IMR-90 (cell line): ENCODE results near the gene ACTA2. TPM values are rescaled to one million over a fixed set of nuclear protein-coding genes. Genes with fewer than 3 reads are reported as not detected.

ENCODE experiments used
- ATAC-seq: fragments of 200-7000 bp; cut with Tn5 transposase; 2 replicates; pipeline ENCODE4 v1.9.1; 2020; ENCODE audit warnings: low read depth, mild to moderate bottlenecking, moderate library complexity
- BruUV-seq: library from RNA; stranded (reverse); fragments of 400-500 nt; replicated peaks from 2 replicates; lab custom pipeline; 2021; lab: Mats Ljungman, UMichigan
- CTCF ChIA-PET: fragments of 300-600 bp; formaldehyde crosslinking; extraction: SDS; loops from one replicate; lab custom pipeline; 2021; ENCODE audit warnings: antibody characterized with exemption; lab: Yijun Ruan, JAX
- POLR2A ChIA-PET: fragments of 300-600 bp; sonication (Branson Sonifier 250); formaldehyde crosslinking; loops from one replicate; lab custom pipeline; 2022; ENCODE audit warnings: antibody characterized with exemption; ENCODE audit not compliant: unreplicated experiment; lab: Charles Lee
- DNase-seq: peaks from one replicate; pipeline ENCODE4 v3.0.0; 2013
- H2AFZ ChIP-seq: replicated peaks from 2 replicates; pipeline ENCODE3; 2013; ENCODE audit warnings: low read length, mild to moderate bottlenecking; ENCODE audit not compliant: poor library complexity
- H2AK5ac ChIP-seq: 2 replicates; pipeline ENCODE4 v1.6.1; 2013; ENCODE audit warnings: low read depth, low read length, inconsistent platforms
- H2AK9ac ChIP-seq: replicated peaks from 2 replicates; pipeline ENCODE3; 2013; ENCODE audit warnings: mild to moderate bottlenecking, low read depth, low read length, moderate library complexity; ENCODE audit not compliant: poor library complexity
- H2BK120ac ChIP-seq: 2 replicates; pipeline ENCODE4 v1.6.1; 2013; ENCODE audit warnings: low read depth, low read length, inconsistent platforms
- H2BK15ac ChIP-seq: 3 replicates; pipeline ENCODE4 v1.6.1; 2013; ENCODE audit warnings: low read depth, low read length, inconsistent platforms
- H2BK20ac ChIP-seq: 2 replicates; pipeline ENCODE4 v1.6.1; 2013; ENCODE audit warnings: low read depth, mild to moderate bottlenecking, inconsistent platforms, low read length, moderate library complexity
- H2BK5ac ChIP-seq: 2 replicates; pipeline ENCODE4 v1.6.1; 2013; ENCODE audit warnings: mild to moderate bottlenecking, low read depth, low read length, inconsistent platforms; ENCODE audit not compliant: poor library complexity, severe bottlenecking
- H3K14ac ChIP-seq: replicated peaks from 2 replicates; pipeline ENCODE4 v1.6.1; 2013; ENCODE audit warnings: low read depth, low read length, inconsistent platforms
- H3K18ac ChIP-seq: 2 replicates; pipeline ENCODE4 v1.6.1; 2013; ENCODE audit warnings: low read depth, low read length, control low read depth
- H3K23ac ChIP-seq: 2 replicates; pipeline ENCODE4 v1.6.1; 2013; ENCODE audit warnings: low read depth, low read length, inconsistent platforms
- H3K27ac ChIP-seq: 2 replicates; pipeline ENCODE4 v1.5.1; 2013; ENCODE audit warnings: mild to moderate bottlenecking, control low read depth, low read length; ENCODE audit not compliant: insufficient read depth
- H3K27me3 ChIP-seq: 2 replicates; pipeline ENCODE4 v1.6.1; 2013; ENCODE audit warnings: low read length; ENCODE audit not compliant: control insufficient read depth, insufficient read depth
- H3K36me3 ChIP-seq: 2 replicates; pipeline ENCODE4 v1.6.1; 2013; ENCODE audit warnings: low read length, mixed read lengths; ENCODE audit not compliant: control insufficient read depth, insufficient read depth
- H3K4ac ChIP-seq: 2 replicates; pipeline ENCODE4 v1.6.1; 2013; ENCODE audit warnings: low read depth, low read length, inconsistent platforms
- H3K4me1 ChIP-seq: 2 replicates; pipeline ENCODE4 v1.6.1; 2013; ENCODE audit warnings: low read length, mixed read lengths; ENCODE audit not compliant: control insufficient read depth, insufficient read depth
- H3K4me2 ChIP-seq: 2 replicates; pipeline ENCODE4 v1.6.1; 2013; ENCODE audit warnings: low read depth, mild to moderate bottlenecking, control low read depth, low read length, moderate library complexity
- H3K4me3 ChIP-seq: 2 replicates; pipeline ENCODE4 v1.5.1; 2013; ENCODE audit warnings: low read depth, mild to moderate bottlenecking, control low read depth, low read length, moderate library complexity; ENCODE audit not compliant: insufficient read depth
- H3K56ac ChIP-seq: 2 replicates; pipeline ENCODE4 v1.6.1; 2013; ENCODE audit warnings: low read length, inconsistent platforms; ENCODE audit not compliant: insufficient read depth; ENCODE audit errors: extremely low read depth
- H3K79me1 ChIP-seq, 2 experiments: 2 replicates each; pipeline ENCODE4 v1.6.1; 2013; ENCODE audit warnings: low read length in 2 of 2, inconsistent platforms in 1 of 2, low read depth in 1 of 2
- H3K9ac ChIP-seq: 2 replicates; pipeline ENCODE4 v1.6.1; 2013; ENCODE audit warnings: low read depth, low read length, control low read depth
- H3K9me1 ChIP-seq: 2 replicates; pipeline ENCODE4 v1.6.1; 2013; ENCODE audit warnings: low read length, inconsistent platforms; ENCODE audit not compliant: insufficient read depth
- H3K9me3 ChIP-seq: 2 replicates; pipeline ENCODE4 v1.6.1; 2013; ENCODE audit warnings: low read length; ENCODE audit not compliant: control insufficient read depth, insufficient read depth
- H4K20me1 ChIP-seq: 2 replicates; pipeline ENCODE4 v1.6.1; 2013; ENCODE audit warnings: low read length, inconsistent platforms; ENCODE audit not compliant: insufficient read depth
- H4K5ac ChIP-seq: 2 replicates; pipeline ENCODE4 v1.6.1; 2013; ENCODE audit warnings: mild to moderate bottlenecking, low read depth, low read length, control low read depth
- H4K8ac ChIP-seq, 2 experiments: 2 replicates each; pipeline ENCODE4 v1.6.1; 2013; ENCODE audit warnings: low read depth in 2 of 2, low read length in 2 of 2, control low read depth in 1 of 2, inconsistent platforms in 1 of 2
- H4K91ac ChIP-seq: 2 replicates; pipeline ENCODE4 v1.6.1; 2013; ENCODE audit warnings: low read depth, low read length, inconsistent platforms; ENCODE audit not compliant: insufficient read depth
- CEBPB ChIP-seq: IDR thresholded peaks from 2 replicates; pipeline ENCODE4 v1.6.1; 2012; ENCODE audit warnings: low read depth, low read length, improper control_type of control experiment
- POLR2A ChIP-seq: IDR thresholded peaks from 2 replicates; pipeline ENCODE4 v1.6.1; 2012; ENCODE audit warnings: mild to moderate bottlenecking, low read depth, low read length
- dilution Hi-C: fragments of 300-500 bp; cut with HindIII; formaldehyde crosslinking; loops from one replicate; pipeline ENCODE4 v1.14.3; 2018; ENCODE audit warnings: low sequenced_read_pairs; ENCODE audit not compliant: unreplicated experiment
- in situ Hi-C: fragments of 300-500 bp; cut with MboI; formaldehyde crosslinking; loops from 3 replicates; pipeline ENCODE4 v1.14.3; 2019; ENCODE audit warnings: low sequenced_read_pairs, inconsistent platforms, mixed read lengths
- intact Hi-C: fragments of 100-400 bp; cut with micrococcal nuclease; formaldehyde crosslinking; loops from 2 replicates; pipeline ENCODE4 v1.10.0; 2022
- polyA plus RNA-seq, 3 experiments: library from polyadenylated mRNA; depleted of rRNA; stranded (reverse); fragments of >200 nt; gene quantifications; 2 replicates each; pipeline ENCODE4 v1.2.3, GENCODE V29; 2012; ENCODE audit warnings: low replicate concordance in 1 of 3
- total RNA-seq: library from RNA; depleted of rRNA; stranded (reverse); fragments of >200 nt; gene quantifications from 2 replicates; pipeline ENCODE4 v1.2.3, GENCODE V29; 2012

Gene ACTA2
- total and polyA plus RNA-seq, 2 of the 4 experiments (the other 2 are of a cell fraction): 978 to 1,235 TPM

DNA sequence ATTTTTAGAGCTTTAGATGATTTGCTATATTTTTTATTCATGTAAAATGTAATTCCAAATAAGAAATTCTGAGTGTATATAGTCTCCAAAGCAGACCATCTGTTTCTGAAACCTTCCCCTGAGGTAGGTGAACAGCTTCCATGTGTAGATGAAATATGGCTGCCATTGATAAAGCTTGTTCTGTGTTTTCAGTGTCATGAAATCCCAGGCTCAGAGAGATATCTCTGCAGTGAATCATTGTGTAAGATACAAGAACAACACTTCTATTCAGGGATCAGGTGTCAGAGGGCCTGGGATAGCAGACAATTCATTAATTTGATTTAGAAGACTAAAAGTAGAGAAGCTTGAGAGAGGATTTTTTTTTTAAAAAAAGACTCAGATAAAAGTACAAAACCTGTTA, 29.1 kb downstream of the ACTA2 start:
- CTCF ChIA-PET: interaction anchor here (1.2 kb wide), 1 partner anchor 9 kb away, joined by 4 read pairs; no protein-coding TSS in a partner anchor
- Histone ChIP-seq H2AK5ac (no peak overlapping the region), H3K27me3 (no peaks in the 10 kb centered on the region), H2AFZ (no peak overlapping the region), H2BK120ac (no peak overlapping the region), H2BK20ac (no peak overlapping the region), H3K4me2 (no peak overlapping the region), H3K27ac (no peak overlapping the region), H3K9me3 (no peaks in the 10 kb centered on the region), H4K8ac (no peak overlapping the region), H3K79me1 (peaks cover 24 to 50% of the 10 kb centered on the region in 2 experiments), H2AK9ac (no peak overlapping the region), H4K91ac (no peak overlapping the region), H2BK5ac (peak overlapping the region; percentile 74), H3K4me3 (no peak overlapping the region), H4K20me1 (no peaks in the 10 kb centered on the region; the same call in 1 of the 2 replicates), H3K14ac (no peak overlapping the region), H3K9me1 (peaks cover 12% of the 10 kb centered on the region), H3K4ac (no peak overlapping the region), H3K23ac (no peak overlapping the region), H3K18ac (0 out of 2 replicates have a peak overlapping the region, but pooled peaks have one; percentile 35), H3K56ac (no peak overlapping the region), H3K9ac (no peak overlapping the region), H2BK15ac (no peak overlapping the region), H3K4me1 (peaks cover 31% of the 10 kb centered on the region), H3K36me3 (peaks cover 21% of the 10 kb centered on the region), H4K5ac (no peak overlapping the region)
- dilution Hi-C loops (no loop called here), in situ Hi-C loops (no loop called here), intact Hi-C loops (no loop called here)
- ATAC-seq: no peak
- POLR2A ChIA-PET: no interaction called here
- BruUV-seq: no TSS peak
- DNase-seq: peak; percentile 78
- peak; percentile 8; the same call in 1 of the 2 replicates for TF ChIP-seq CEBPB
- TF ChIP-seq POLR2A: no peak
